Limb (tissue), 2 donors: ENCODE measurements around the gene PRPSAP1.
"Not testable (repeated sequence)": the region's sequence is repeated elsewhere in the genome, so short reads cannot be mapped to it uniquely, and the experiment has no call there.

Experiments used
- DNase-seq, 2 donors: peaks; one replicate each; pipeline ENCODE4 v3.0.0-alpha.2; 2016; ENCODE audit errors: extremely low spot score in 2 of 2

Gene PRPSAP1

DNA sequence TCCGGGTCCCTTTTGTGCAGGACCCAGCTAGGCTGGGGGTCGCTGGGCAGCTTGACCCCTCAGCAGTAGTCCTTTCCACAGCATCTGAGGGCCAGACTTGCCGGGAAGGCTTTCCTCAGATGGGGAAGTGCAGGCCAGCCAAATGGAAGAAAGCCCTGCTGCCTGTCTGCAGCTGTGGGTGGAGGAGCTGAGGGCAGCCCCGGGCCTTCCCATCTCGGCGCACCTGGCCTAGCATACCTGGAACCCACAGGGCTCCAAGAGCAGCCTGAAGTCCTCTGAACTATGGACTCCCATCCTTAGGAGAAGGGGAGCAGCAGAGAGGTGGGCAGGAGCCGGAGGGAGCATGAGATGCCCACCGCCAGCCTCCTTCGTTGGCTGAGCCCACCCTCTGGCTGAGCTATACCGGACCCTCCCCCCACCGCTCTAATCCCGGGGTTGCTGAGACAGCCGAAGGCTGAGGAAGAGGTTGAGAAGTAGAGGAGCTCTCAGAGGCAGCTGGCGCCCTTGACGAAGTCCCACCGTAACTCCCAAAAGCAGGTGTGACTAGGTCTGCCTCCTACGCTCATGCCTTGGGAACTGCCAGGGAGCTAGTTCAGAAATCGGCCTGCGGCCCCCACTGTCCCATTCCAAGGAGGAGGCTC lies 75.3 kb downstream of the PRPSAP1 start:
- DNase-seq: no peak

GRCh38 chr17:76277300-76278267 lies 76.1 kb downstream of the PRPSAP1 start:
- DNase-seq: no peak

DNA sequence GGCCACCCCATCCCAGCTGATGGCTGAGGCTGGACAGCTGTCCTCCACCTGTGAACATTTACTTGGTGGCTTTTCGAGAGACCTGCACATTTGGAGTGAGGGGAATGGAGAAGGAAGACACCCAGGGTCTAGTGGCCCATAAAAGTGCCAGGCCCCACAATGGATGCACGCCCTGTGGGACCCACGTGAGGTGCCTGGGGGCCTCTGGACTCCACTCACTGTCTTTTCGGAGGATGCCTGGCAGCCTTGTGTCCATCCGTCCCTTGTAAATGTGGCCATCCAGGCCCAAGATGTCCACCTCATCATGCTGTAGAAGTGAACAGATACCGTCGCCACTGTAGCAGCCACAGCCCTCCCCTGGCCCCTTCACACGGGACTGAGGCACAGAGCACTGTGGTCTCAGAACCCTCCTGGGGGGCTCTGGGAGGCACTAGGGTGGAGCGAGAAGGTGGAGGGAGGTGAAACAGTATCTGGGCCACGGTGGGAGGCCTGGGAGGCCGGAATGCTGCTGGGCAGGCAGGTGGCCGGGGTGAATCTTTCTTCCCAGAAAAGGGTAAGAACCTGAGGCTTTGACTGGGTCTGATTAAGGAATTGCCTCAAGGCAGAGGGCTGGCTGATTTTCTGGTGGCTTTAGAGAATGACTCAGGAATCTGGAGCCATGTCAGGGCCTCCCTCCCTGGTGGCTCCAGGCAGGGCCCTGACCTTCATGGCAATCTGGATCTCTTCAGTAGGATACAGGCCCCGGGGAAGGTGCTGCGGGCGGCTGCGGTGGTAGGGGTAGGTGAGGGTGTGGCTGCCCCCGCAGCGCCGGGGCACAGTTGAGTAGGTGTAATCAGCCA lies 77.0 kb downstream of the PRPSAP1 start:
- no peak for DNase-seq

- DNase-seq: no peak
These were observed 77.7 kb downstream of the PRPSAP1 start for GRCh38 chr17:76276069-76276431.

DNA sequence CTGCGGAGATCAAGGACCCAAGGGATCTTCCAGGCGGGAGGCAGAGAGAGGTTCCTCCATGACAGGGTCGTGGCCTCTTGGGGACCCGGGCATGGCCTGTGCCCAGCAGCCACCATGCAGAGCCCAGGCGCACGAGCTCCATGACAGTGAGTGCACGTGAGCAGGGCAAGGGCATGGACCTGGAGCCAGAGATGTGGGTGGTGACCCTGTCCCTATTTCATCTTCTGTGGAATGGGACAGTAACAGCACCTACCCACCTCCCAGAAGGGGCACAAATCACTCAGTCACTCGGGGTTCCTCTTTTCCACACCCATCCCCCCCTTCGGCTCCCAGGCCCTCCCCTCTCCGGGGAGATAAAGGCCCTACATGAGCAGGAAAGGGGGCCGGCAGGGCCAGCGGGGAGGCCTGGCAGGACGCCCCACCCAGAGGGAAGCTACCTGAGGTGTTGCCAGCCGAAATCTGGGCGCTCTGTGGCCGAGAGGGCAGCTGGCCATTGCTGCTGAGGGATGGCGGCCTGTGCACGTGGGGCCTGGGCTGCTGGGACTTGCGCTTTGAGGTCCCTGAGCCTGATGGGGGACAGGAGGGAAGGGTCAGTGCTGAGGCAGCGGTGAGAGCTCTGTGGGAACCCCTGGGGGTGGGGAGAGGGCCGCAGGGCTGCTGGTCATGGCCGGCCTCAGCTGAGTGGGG lies 78.2 kb downstream of the PRPSAP1 start:
- DNase-seq: no peak

DNA sequence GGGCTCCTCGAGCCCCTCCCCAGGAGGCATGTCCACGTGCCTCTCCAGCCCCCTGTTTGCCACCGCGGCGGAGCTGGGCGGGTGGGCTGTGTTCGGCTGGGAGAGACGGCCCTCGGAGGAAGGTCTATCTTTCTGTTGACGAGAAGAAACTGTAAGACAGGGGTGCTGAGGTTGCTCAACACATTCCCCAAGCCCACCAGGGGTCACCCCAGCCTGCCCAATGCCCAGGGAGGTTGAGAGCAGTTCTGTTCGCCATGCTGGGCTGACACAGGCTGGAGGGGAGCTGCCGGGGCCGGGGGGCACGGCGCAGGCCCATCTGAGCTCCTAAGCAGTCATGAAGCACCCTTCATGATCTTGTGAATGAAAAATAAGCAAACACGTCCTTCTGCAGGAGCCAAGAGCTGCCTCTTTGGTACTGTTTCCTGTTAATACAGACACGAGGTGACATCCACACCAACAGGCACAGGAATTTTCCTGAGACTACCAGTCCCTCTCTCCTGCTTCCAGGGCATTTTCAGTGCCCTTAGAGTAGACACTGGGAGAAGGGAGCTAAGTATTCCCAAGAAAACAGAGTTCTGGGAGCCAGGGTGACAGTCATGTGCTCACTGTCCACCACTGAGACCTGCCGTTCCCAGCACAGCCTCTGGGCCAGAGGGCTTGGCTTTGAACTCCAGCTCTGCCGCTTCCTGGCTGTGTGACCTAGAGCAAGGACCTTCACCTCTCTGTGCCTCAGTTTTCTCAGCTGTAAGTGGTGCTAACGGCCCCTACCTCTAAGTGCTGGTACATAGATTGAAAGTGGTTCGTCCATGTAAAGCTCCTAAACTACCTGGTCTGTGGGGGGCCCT lies 79.4 kb downstream of the PRPSAP1 start:
- DNase-seq: no peak

- DNase-seq: no peak
These were observed 80.1 kb downstream of the PRPSAP1 start for GRCh38 chr17:76273445-76274111.

DNA sequence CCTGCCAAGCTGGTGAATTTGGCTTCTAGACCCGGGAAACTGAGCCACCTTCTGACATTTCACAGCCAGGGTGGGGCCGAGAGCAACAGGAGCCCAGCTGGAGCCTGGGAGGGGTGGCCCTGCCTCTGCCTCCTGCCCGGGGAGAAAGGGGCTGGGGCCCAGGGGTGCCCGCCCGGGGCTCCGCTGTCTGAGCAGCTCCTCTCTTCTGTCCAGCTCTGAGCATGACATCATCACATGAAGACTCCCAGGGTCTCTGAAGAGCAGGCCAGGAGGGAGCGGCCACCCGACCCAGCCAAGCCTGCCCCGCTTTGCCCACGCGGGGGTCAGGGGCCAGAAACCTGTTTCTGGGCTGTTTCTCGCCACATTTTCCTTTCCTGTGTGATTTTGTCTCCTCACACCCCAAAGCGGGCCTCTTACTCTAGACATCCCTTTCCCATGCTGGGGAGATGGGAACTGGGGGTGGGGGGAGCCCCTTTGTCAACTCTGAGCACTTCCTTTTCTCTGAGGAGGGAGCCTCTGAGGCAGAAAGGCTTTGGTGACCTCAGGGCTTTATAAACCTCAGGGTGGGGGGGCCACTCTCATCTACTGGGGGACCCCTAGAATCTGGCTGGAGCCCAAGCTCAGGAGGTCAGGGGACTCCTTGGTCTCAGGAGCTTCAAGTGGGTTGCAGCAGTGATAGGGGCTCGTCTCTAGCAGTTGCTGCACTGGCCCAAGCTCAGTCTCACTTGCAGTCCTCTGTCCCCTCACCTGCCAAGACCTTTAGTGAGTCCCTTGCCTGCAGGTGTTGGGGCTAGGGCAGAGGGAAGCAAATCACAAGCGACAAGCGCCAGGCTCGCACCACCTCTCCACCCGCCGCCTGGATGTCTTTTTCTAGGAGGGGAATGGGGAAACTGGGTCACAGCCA lies 80.9 kb downstream of the PRPSAP1 start:
- no peak for DNase-seq

DNA sequence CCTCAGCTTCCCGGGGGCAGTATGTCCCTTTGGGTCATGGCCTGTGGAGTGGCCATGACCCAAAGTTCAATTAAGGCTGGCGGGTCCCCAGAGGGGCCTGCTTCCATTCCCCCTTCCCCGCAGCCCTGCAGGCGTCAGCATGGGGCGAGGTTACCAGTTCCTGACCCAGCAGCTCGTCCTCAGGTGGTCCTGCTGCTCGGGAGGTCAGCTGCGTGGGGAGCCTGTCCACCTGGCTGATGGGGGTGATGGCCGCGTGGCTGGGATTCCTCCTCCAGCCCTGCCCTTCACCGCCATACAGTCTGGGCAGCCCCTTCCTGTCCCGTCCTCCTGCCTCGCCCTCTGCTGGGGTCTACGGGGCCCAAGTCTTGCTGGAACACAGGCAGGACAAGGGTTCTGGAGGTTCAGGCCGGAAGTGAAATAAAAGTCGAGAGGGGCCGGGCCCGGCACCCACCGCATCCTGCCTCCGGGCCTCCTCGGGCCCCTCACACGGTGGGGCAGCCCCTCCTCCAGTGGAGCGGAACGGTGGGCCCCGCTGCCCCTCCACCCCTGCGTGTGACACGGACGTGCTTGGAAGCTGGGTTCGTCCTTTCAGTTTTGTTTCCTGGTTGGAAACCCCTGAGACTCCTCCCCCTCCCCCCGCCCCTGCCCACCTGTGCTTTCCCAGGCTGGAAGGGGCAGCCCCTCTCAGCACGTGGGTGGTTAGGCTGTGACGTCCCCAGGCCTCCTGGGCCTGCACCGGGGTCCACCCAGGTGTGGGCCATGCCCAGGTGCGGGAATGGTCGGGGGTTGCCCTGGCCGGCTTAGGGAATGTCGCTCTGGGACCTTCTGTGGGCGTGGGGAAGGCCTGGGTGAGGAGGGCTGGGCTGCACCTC lies 81.8 kb downstream of the PRPSAP1 start:
- DNase-seq: peak in 1 of 2 donors; percentile 70

- DNase-seq: no peak
These were observed 82.7 kb downstream of the PRPSAP1 start for GRCh38 chr17:76270770-76271668.

GRCh38 chr17:76270127-76270592 lies 83.6 kb downstream of the PRPSAP1 start:
- no peak for DNase-seq

GRCh38 chr17:76268991-76269981 lies 84.4 kb downstream of the PRPSAP1 start:
- no peak for DNase-seq

GRCh38 chr17:76268015-76268749 lies 85.5 kb downstream of the PRPSAP1 start:
- DNase-seq: no peak

GRCh38 chr17:76267581-76268001 lies 86.1 kb downstream of the PRPSAP1 start:
- DNase-seq: not testable (repeated sequence)
